Type B pancreatic cell (in vitro differentiated cells): ENCODE results near the gene ITFG1. TPM values are rescaled to one million over a fixed set of nuclear protein-coding genes. Genes with fewer than 3 reads are reported as not detected.

ENCODE experiments used
- DNase-seq: peaks from one replicate; pipeline ENCODE4 v3.0.0; 2021; ENCODE audit warnings: mixed read lengths; ENCODE audit not compliant: unreplicated experiment; ENCODE audit errors: extremely low spot score
- H3K27ac Mint-ChIP-seq: 2 replicates; pipeline ENCODE4 v1.8.0; 2021; ENCODE audit warnings: mild to moderate bottlenecking, mixed read lengths
- H3K27me3 Mint-ChIP-seq: 2 replicates; pipeline ENCODE4 v1.8.0; 2021; ENCODE audit warnings: mixed read lengths
- H3K36me3 Mint-ChIP-seq: 2 replicates; pipeline ENCODE4 v1.8.0; 2021; ENCODE audit warnings: mixed read lengths
- H3K4me1 Mint-ChIP-seq: one replicate; pipeline ENCODE4 v1.8.0; 2021; ENCODE audit warnings: mixed read lengths; ENCODE audit not compliant: unreplicated experiment
- H3K4me3 Mint-ChIP-seq: 2 replicates; pipeline ENCODE4 v1.8.0; 2021; ENCODE audit warnings: mild to moderate bottlenecking, mixed read lengths
- H3K9me3 Mint-ChIP-seq: 2 replicates; pipeline ENCODE4 v1.8.0; 2021; ENCODE audit warnings: mixed read lengths
- CTCF ChIP-seq: fragments of 200-600 bp; sonication (generic); conservative IDR thresholded peaks from 2 replicates; pipeline ENCODE4 v1.5.0; 2021; ENCODE audit warnings: antibody characterized with exemption, mild to moderate bottlenecking
- total RNA-seq: library from RNA; stranded (reverse); gene quantifications from 2 replicates; pipeline ENCODE4 v1.2.1, GENCODE V29; 2021; ENCODE audit warnings: low replicate concordance

Gene ITFG1
- total RNA-seq, 1 donor from 2014 or later = 47.1 TPM

GRCh38 chr16:47236716-47237115, 224.1 kb downstream of the ITFG1 start:
- no peak for TF ChIP-seq CTCF
- H3K27ac Mint-ChIP-seq = no peak overlapping the region

GRCh38 chr16:47230296-47230695, 230.6 kb downstream of the ITFG1 start:
- no peak overlapping the region for H3K4me3 Mint-ChIP-seq
- DNase-seq = no peak
- no peaks in the 10 kb centered on the region for H3K27me3 Mint-ChIP-seq
- no peaks in the 10 kb centered on the region for H3K9me3 Mint-ChIP-seq
- peaks cover 13% of the 10 kb centered on the region for H3K36me3 Mint-ChIP-seq
- no peak for TF ChIP-seq CTCF
- H3K27ac Mint-ChIP-seq = no peak overlapping the region
- H3K4me1 Mint-ChIP-seq = no peaks in the 10 kb centered on the region

More at GRCh38 chr16:47236716-47237115, 224.1 kb downstream of the ITFG1 start:
- Mint-ChIP-seq H3K4me1 (no peaks in the 10 kb centered on the region), H3K36me3 (peaks cover 8% of the 10 kb centered on the region), H3K4me3 (no peak overlapping the region), H3K27me3 (no peaks in the 10 kb centered on the region), H3K9me3 (no peaks in the 10 kb centered on the region)
- DNase-seq = no peak

- no peak for DNase-seq
- H3K4me1 Mint-ChIP-seq = no peaks in the 10 kb centered on the region
- no peak overlapping the region for H3K4me3 Mint-ChIP-seq
- H3K27ac Mint-ChIP-seq = no peak overlapping the region
- TF ChIP-seq CTCF = no peak
- H3K27me3 Mint-ChIP-seq = no peaks in the 10 kb centered on the region
- peaks cover 15% of the 10 kb centered on the region for H3K36me3 Mint-ChIP-seq
- no peaks in the 10 kb centered on the region for H3K9me3 Mint-ChIP-seq
These were observed 231.5 kb downstream of the ITFG1 start for GRCh38 chr16:47229053-47230050.

- Mint-ChIP-seq H3K27me3 (no peaks in the 10 kb centered on the region), H3K4me1 (no peaks in the 10 kb centered on the region), H3K9me3 (no peaks in the 10 kb centered on the region), H3K27ac (no peak overlapping the region), H3K4me3 (no peak overlapping the region), H3K36me3 (peaks cover 15% of the 10 kb centered on the region)
- TF ChIP-seq CTCF = no peak
- DNase-seq = no peak
These were observed 232.6 kb downstream of the ITFG1 start for GRCh38 chr16:47228241-47228640.

- no peak for DNase-seq
- no peaks in the 10 kb centered on the region for H3K4me1 Mint-ChIP-seq
- H3K4me3 Mint-ChIP-seq = no peak overlapping the region
- H3K27ac Mint-ChIP-seq = no peak overlapping the region
- no peaks in the 10 kb centered on the region for H3K27me3 Mint-ChIP-seq
- peaks cover 16% of the 10 kb centered on the region for H3K36me3 Mint-ChIP-seq
- TF ChIP-seq CTCF = no peak
- H3K9me3 Mint-ChIP-seq = no peaks in the 10 kb centered on the region
These were observed 247.0 kb downstream of the ITFG1 start for GRCh38 chr16:47213761-47214440.
